HG03097 (cell line): Measurements from ENCODE around the gene ST6GALNAC2.

Source experiments
- ATAC-seq: cut with Tn5 transposase; IDR thresholded peaks from one replicate; pipeline ENCODE4 v1.9.1; 2021; ENCODE audit not compliant: unreplicated experiment, low FRiP score

The ST6GALNAC2 gene

GRCh38 chr17:76558198-76559095, 27.2 kb downstream of the ST6GALNAC2 start:
- ATAC-seq, result no peak

GRCh38 chr17:76557368-76558197, 28.1 kb downstream of the ST6GALNAC2 start:
- ATAC-seq, result peak; percentile 82

- peak; percentile 28 for ATAC-seq
These were observed 28.8 kb downstream of the ST6GALNAC2 start for GRCh38 chr17:76556765-76557367.

GRCh38 chr17:76554131-76554530, 31.5 kb downstream of the ST6GALNAC2 start:
- ATAC-seq, result no peak

GRCh38 chr17:76553178-76553908, 32.3 kb downstream of the ST6GALNAC2 start:
- ATAC-seq, result no peak

GRCh38 chr17:76551685-76552084, 34.0 kb downstream of the ST6GALNAC2 start:
- no peak for ATAC-seq

GRCh38 chr17:76550712-76551615, 34.7 kb downstream of the ST6GALNAC2 start:
- no peak for ATAC-seq

GRCh38 chr17:76549539-76549938, 36.1 kb downstream of the ST6GALNAC2 start:
- no peak for ATAC-seq

GRCh38 chr17:76549215-76549518, 36.5 kb downstream of the ST6GALNAC2 start:
- ATAC-seq, result no peak

- ATAC-seq, result no peak
These were observed 37.1 kb downstream of the ST6GALNAC2 start for GRCh38 chr17:76548378-76549214.

GRCh38 chr17:76547642-76548202, 37.9 kb downstream of the ST6GALNAC2 start:
- no peak for ATAC-seq

- no peak for ATAC-seq
These were observed 38.4 kb downstream of the ST6GALNAC2 start for GRCh38 chr17:76547183-76547641.

GRCh38 chr17:76546556-76547182, 39.0 kb downstream of the ST6GALNAC2 start:
- ATAC-seq, result no peak

GRCh38 chr17:76545918-76546555, 39.6 kb downstream of the ST6GALNAC2 start:
- ATAC-seq, result no peak

- ATAC-seq, result no peak
These were observed 40.9 kb downstream of the ST6GALNAC2 start for GRCh38 chr17:76544546-76545365.

- no peak for ATAC-seq
These were observed 41.7 kb downstream of the ST6GALNAC2 start for GRCh38 chr17:76543826-76544545.
